Measurements from ENCODE around the gene KLF16. TPM values are rescaled to one million over a fixed set of nuclear protein-coding genes. Genes with fewer than 3 reads are reported as not detected.

The KLF16 gene
- total RNA-seq, 4 donors from 2014 or later, result 1.4 to 7.1 (median 5.5) TPM

- Histone ChIP-seq H3K27ac (peak overlapping the region in 3 of 4 donors; percentile 82 to 89 (median 85)), H3K36me3 (no peaks in the 10 kb centered on the region), H3K9me3 (no peaks in the 10 kb centered on the region), H3K4me3 (peak overlapping the region in 1 of 2 donors; percentile 69), H3K27me3 (peaks cover 57% of the 10 kb centered on the region), H3K4me1 (peaks cover 0 to 81% (median 59%) of the 10 kb centered on the region in 3 donors)
- WGBS, 2 donors (ENCODE audit: low coverage in 1 of 2), result 60% methylated on average over 1 of the region's 28 CpGs; no CpG with 5 or more reads in 1 of the 2 donors
- no peak for TF ChIP-seq EP300 (IDR thresholded peaks at IDR 0.05)
- TF ChIP-seq POLR2A (IDR thresholded peaks at IDR 0.05), result no peak
- TF ChIP-seq POLR2AphosphoS5 (IDR thresholded peaks at IDR 0.05), result no peak
- TF ChIP-seq CTCF (IDR thresholded peaks at IDR 0.05), result no peak
- no peak for ATAC-seq
Measured at GRCh38 chr19:1860821-1861598, 2.4 kb downstream of the KLF16 start.

DNA sequence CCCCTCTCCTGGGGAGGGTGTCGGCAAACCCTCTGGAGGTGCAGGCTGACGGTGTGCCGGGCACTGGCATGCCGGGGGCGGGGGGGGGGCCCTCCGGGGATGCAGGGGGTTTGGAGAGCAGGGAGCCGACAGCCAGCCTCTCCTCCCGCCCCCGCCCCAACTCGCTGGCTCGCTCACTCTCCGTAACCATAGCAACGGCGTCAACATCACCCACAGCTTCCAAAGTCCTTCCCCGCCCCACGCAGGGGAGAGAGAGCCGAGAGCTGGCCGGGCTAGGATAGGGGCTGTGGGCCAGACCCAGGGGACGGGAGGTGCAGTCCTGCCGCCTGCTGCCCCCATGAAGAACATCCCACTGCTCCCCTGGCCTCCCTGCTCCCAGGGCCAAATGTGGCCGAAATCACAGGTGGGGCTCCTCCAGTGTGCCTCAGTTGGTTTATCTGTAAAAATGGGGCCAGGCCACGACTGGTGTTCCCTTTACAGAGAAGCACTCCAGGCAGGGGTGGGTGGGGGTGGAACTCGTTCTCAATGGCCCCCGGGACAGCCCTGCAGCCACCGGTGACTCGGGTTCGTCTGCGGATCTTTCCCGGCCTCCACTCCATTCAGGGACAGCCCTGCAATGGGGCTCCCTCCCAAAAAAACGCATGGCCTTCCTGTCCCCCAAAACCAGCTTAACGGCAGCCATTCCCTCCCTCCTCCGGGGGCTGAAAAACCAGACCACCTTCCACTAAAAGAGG is 3.2 kb downstream of the KLF16 start:
- Histone ChIP-seq H3K4me3 (peak overlapping the region in 1 of 2 donors; percentile 8), H3K36me3 (no peaks in the 10 kb centered on the region), H3K4me1 (peaks cover 0 to 85% (median 63%) of the 10 kb centered on the region in 3 donors), H3K27me3 (peaks cover 65% of the 10 kb centered on the region), H3K27ac (peak overlapping the region in 3 of 4 donors; percentile 82 to 89 (median 85)), H3K9me3 (no peaks in the 10 kb centered on the region)
- no CpG with 5 or more reads among the region's 32 CpGs for WGBS, 2 donors (ENCODE audit: low coverage in 1 of 2)
- ATAC-seq, result no peak
- TF ChIP-seq POLR2AphosphoS5 (IDR thresholded peaks at IDR 0.05), result no peak
- no peak for TF ChIP-seq CTCF (IDR thresholded peaks at IDR 0.05)
- no peak for TF ChIP-seq EP300 (IDR thresholded peaks at IDR 0.05)
- TF ChIP-seq POLR2A (IDR thresholded peaks at IDR 0.05), result no peak

GRCh38 chr19:1859331-1859781 is 4.0 kb downstream of the KLF16 start:
- Histone ChIP-seq H3K4me3 (no peak overlapping the region), H3K9me3 (no peaks in the 10 kb centered on the region), H3K36me3 (no peaks in the 10 kb centered on the region), H3K4me1 (peaks cover 0 to 85% (median 69%) of the 10 kb centered on the region in 3 donors), H3K27me3 (peaks cover 67% of the 10 kb centered on the region), H3K27ac (peak overlapping the region in 3 of 4 donors; percentile 82 to 89 (median 85))
- WGBS, 2 donors (ENCODE audit: low coverage in 1 of 2), result 19 to 23% methylated on average over 3 to 10 of the region's 18 CpGs
- TF ChIP-seq CTCF (IDR thresholded peaks at IDR 0.05) (no peak), POLR2AphosphoS5 (IDR thresholded peaks at IDR 0.05) (no peak), EP300 (IDR thresholded peaks at IDR 0.05) (no peak), POLR2A (IDR thresholded peaks at IDR 0.05) (no peak)
- no peak for ATAC-seq

GRCh38 chr19:1858412-1859081 is 4.8 kb downstream of the KLF16 start:
- H3K4me1 ChIP-seq, result peaks cover 0 to 91% (median 76%) of the 10 kb centered on the region in 3 donors

More at GRCh38 chr19:1858412-1859081, 4.8 kb downstream of the KLF16 start:
- TF ChIP-seq EP300 (IDR thresholded peaks at IDR 0.05), result no peak
- no peak for TF ChIP-seq POLR2A (IDR thresholded peaks at IDR 0.05)
- TF ChIP-seq CTCF (IDR thresholded peaks at IDR 0.05), result no peak
- no peak for TF ChIP-seq POLR2AphosphoS5 (IDR thresholded peaks at IDR 0.05)
- no peaks in the 10 kb centered on the region for H3K36me3 ChIP-seq
- no peak overlapping the region for H3K4me3 ChIP-seq
- no peaks in the 10 kb centered on the region for H3K9me3 ChIP-seq
- ATAC-seq, result no peak
- peak overlapping the region in 3 of 4 donors; percentile 82 to 89 (median 85) for H3K27ac ChIP-seq
- 63% methylated on average over 2 of the region's 10 CpGs; no CpG with 5 or more reads in 1 of the 2 donors for WGBS, 2 donors (ENCODE audit: low coverage in 1 of 2)
- H3K27me3 ChIP-seq, result peaks cover 67% of the 10 kb centered on the region

Data from gastroesophageal sphincter (tissue), 4 donors.